Right atrium auricular region (tissue), 2 donors: ENCODE measurements around the gene LPCAT3. TPM values are rescaled to one million over a fixed set of nuclear protein-coding genes. Genes with fewer than 3 reads are reported as not detected.
A peak's percentile ranks its signal among the peaks of the same experiment; 100 is the strongest.

Experiments
- DNase-seq: peaks from one replicate; pipeline ENCODE4 v3.0.0-alpha.2; 2019; ENCODE audit warnings: low spot score
- H3K27ac ChIP-seq, 2 donors: fragments of 200-600 bp; sonication (generic); 1 replicate in 1 of 2; 2 replicates in 1 of 2; pipeline ENCODE4 v1.5.1; 2016 to 2019
- H3K27me3 ChIP-seq, 2 donors: fragments of 200-600 bp; sonication (generic); one replicate each; pipeline versions ENCODE4 v1.5.1 to v1.6.0; 2017 to 2019
- H3K36me3 ChIP-seq: fragments of 200-600 bp; sonication (generic); one replicate; pipeline ENCODE4 v1.5.1; 2016
- H3K4me1 ChIP-seq, 2 donors: fragments of 200-600 bp; sonication (generic); one replicate each; pipeline versions ENCODE4 v1.5.1 to v1.6.0; 2017 to 2019
- H3K4me3 ChIP-seq, 2 donors: fragments of 200-600 bp; sonication (generic); 1 replicate in 1 of 2; 2 replicates in 1 of 2; pipeline ENCODE4 v1.5.1; 2017 to 2019; ENCODE audit warnings: mild to moderate bottlenecking in 1 of 2, moderate library complexity in 1 of 2
- H3K9me3 ChIP-seq, 2 donors: fragments of 200-600 bp; sonication (generic); one replicate each; pipeline ENCODE4 v1.5.1; 2019
- CTCF ChIP-seq, 2 donors: fragments of 200-600 bp; sonication (generic); IDR thresholded peaks; one replicate each; pipeline ENCODE4 v1.5.1; 2019; ENCODE audit warnings: antibody characterized with exemption in 2 of 2
- total RNA-seq, 2 donors: library from RNA; depleted of rRNA; stranded (reverse); fragments of >200 nt; gene quantifications; one replicate each; pipeline ENCODE4 v1.1.0, GENCODE V29; 2016

LPCAT3 gene
- total RNA-seq, 2 donors from 2014 or later: 20.0 to 33.3 TPM

DNA sequence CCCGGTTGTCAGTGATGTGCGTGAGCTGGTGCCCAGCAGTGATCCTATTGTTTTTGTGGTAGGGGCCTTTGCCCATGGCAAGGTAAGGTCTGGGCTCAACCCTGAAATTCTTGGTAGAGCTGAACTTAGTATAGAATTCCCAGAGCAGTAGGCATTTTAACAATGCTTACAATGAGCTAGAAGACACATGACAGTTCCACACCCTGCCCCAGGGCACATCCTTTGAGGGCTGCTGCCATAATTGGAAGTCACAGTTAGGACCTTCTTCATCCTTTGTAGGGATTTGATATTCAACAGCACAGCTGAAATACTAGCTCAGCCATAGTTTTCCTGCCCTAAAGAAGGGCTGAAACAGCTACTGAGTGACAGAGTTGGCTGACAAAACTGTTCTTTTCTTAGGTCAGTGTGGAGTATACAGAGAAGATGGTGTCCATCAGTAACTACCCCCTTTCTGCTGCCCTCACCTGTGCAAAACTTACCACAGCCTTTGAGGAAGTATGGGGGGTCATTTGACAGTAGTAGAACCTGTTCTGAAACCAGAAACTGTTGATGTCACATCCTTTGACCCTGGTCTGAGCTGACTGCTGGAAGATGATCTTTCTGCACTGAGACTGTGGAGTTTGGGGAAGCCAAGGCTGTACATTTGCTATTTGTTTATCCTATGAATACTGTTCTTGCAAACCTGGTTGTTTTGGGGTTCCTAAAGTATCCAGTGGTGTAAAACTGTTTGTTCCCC is 42.8 kb downstream of the LPCAT3 start:
- H3K4me1 ChIP-seq: peaks cover 0 to 15% of the 10 kb centered on the region in 2 donors
- no peak for TF ChIP-seq CTCF (IDR thresholded peaks at IDR 0.05)
- H3K36me3 ChIP-seq: peaks cover 55% of the 10 kb centered on the region
- H3K27ac ChIP-seq: no peak overlapping the region
- DNase-seq: no peak
- H3K27me3 ChIP-seq: no peaks in the 10 kb centered on the region
- no peak overlapping the region for H3K4me3 ChIP-seq
- no peaks in the 10 kb centered on the region for H3K9me3 ChIP-seq

GRCh38 chr12:6974180-6974579 is 44.1 kb downstream of the LPCAT3 start:
- DNase-seq: no peak
- Histone ChIP-seq H3K27ac (no peak overlapping the region), H3K27me3 (no peaks in the 10 kb centered on the region), H3K4me3 (no peak overlapping the region), H3K4me1 (peaks cover 0 to 22% of the 10 kb centered on the region in 2 donors), H3K9me3 (no peaks in the 10 kb centered on the region), H3K36me3 (peaks cover 47% of the 10 kb centered on the region)
- TF ChIP-seq CTCF (IDR thresholded peaks at IDR 0.05): no peak

DNA sequence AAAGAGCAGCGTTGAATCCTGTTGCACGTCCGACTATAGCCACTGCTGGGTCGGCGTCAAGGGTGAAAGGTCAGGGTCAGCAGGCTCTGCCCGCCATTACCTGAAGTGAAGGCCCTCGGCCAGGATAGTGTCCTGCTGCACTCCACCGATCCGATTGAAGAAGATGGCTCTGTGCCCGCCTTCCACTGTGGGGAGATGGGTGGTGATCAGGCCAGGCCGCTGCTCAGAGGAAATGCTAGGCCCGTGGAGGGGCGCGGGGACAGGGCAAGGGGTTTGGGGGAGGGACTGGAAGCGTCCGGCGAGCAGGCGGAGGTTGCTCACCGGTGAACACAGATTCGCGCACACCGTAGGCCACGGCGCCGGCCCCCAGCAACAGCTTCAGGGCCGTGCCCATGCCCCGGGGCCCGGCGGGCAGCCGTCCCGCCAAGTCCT is 48.2 kb downstream of the LPCAT3 start:
- peaks cover 0 to 31% of the 10 kb centered on the region in 2 donors for H3K4me1 ChIP-seq
- peak overlapping the region; percentile 81 to 87 for H3K4me3 ChIP-seq
- no peaks in the 10 kb centered on the region for H3K9me3 ChIP-seq
- DNase-seq: no peak
- H3K27me3 ChIP-seq: no peaks in the 10 kb centered on the region
- peaks cover 52% of the 10 kb centered on the region for H3K36me3 ChIP-seq
- no peak for TF ChIP-seq CTCF (IDR thresholded peaks at IDR 0.05)
- peak overlapping the region; percentile 88 to 92 for H3K27ac ChIP-seq

GRCh38 chr12:6968426-6968825 is 49.9 kb downstream of the LPCAT3 start:
- H3K36me3 ChIP-seq: peaks cover 41% of the 10 kb centered on the region
- no peak overlapping the region for H3K4me3 ChIP-seq
- H3K9me3 ChIP-seq: no peaks in the 10 kb centered on the region
- no peak overlapping the region for H3K27ac ChIP-seq
- H3K4me1 ChIP-seq: peaks cover 0 to 36% of the 10 kb centered on the region in 2 donors
- TF ChIP-seq CTCF (IDR thresholded peaks at IDR 0.05): no peak
- DNase-seq: no peak
- no peaks in the 10 kb centered on the region for H3K27me3 ChIP-seq

GRCh38 chr12:6967651-6968100 is 50.6 kb downstream of the LPCAT3 start:
- Histone ChIP-seq H3K9me3 (no peaks in the 10 kb centered on the region), H3K36me3 (peaks cover 41% of the 10 kb centered on the region), H3K27ac (no peak overlapping the region), H3K4me3 (no peak overlapping the region), H3K27me3 (no peaks in the 10 kb centered on the region), H3K4me1 (peaks cover 0 to 36% of the 10 kb centered on the region in 2 donors)
- no peak for TF ChIP-seq CTCF (IDR thresholded peaks at IDR 0.05)
- DNase-seq: no peak
